ENCODE data around the gene TSR1. TPM values are rescaled to one million over a fixed set of nuclear protein-coding genes. Genes with fewer than 3 reads are reported as not detected.

The TSR1 gene
- total RNA-seq, 4 donors from 2014 or later: 2.1 to 43.3 (median 23.5) TPM

GRCh38 chr17:2357931-2358434, 21.7 kb upstream of the TSR1 start:
- no peak for DNase-seq
- intact Hi-C loops (cut with DNase I; ENCODE audit: low total_unique reads): no loop called here

GRCh38 chr17:2357237-2357636, 21.0 kb upstream of the TSR1 start:
- H3K4me3 ChIP-seq: no peak overlapping the region
- H3K27ac ChIP-seq: no peak overlapping the region
- no peak for DNase-seq
- H3K4me1 ChIP-seq: no peaks in the 10 kb centered on the region
- H3K27me3 ChIP-seq: no peaks in the 10 kb centered on the region
- intact Hi-C loops (cut with DNase I; ENCODE audit: low total_unique reads): no loop called here
- H3K36me3 ChIP-seq: no peaks in the 10 kb centered on the region
- TF ChIP-seq CTCF (IDR thresholded peaks at IDR 0.05) (no peak), POLR2A (IDR thresholded peaks at IDR 0.05) (no peak)
- H3K9me3 ChIP-seq: no peaks in the 10 kb centered on the region

More at GRCh38 chr17:2357931-2358434, 21.7 kb upstream of the TSR1 start:
- Histone ChIP-seq H3K4me3 (no peak overlapping the region), H3K27me3 (no peaks in the 10 kb centered on the region), H3K9me3 (no peaks in the 10 kb centered on the region), H3K27ac (no peak overlapping the region), H3K4me1 (no peaks in the 10 kb centered on the region), H3K36me3 (no peaks in the 10 kb centered on the region)
- TF ChIP-seq CTCF (IDR thresholded peaks at IDR 0.05): no peak
- TF ChIP-seq POLR2A (IDR thresholded peaks at IDR 0.05): no peak

GRCh38 chr17:2354311-2354710, 18.1 kb upstream of the TSR1 start:
- no peaks in the 10 kb centered on the region for H3K9me3 ChIP-seq
- no peak overlapping the region for H3K27ac ChIP-seq
- no peaks in the 10 kb centered on the region for H3K27me3 ChIP-seq
- H3K36me3 ChIP-seq: no peaks in the 10 kb centered on the region
- H3K4me3 ChIP-seq: no peak overlapping the region
- TF ChIP-seq CTCF (IDR thresholded peaks at IDR 0.05) (no peak), POLR2A (IDR thresholded peaks at IDR 0.05) (no peak)
- no peak for DNase-seq
- intact Hi-C loops (cut with DNase I; ENCODE audit: low total_unique reads): no loop called here
- no peaks in the 10 kb centered on the region for H3K4me1 ChIP-seq

- Histone ChIP-seq H3K9me3 (no peaks in the 10 kb centered on the region), H3K4me3 (no peak overlapping the region), H3K36me3 (no peaks in the 10 kb centered on the region), H3K4me1 (no peaks in the 10 kb centered on the region), H3K27me3 (no peaks in the 10 kb centered on the region), H3K27ac (no peak overlapping the region)
- DNase-seq: no peak
- TF ChIP-seq CTCF (IDR thresholded peaks at IDR 0.05) (no peak), POLR2A (IDR thresholded peaks at IDR 0.05) (no peak)
- intact Hi-C loops (cut with DNase I; ENCODE audit: low total_unique reads): no loop called here
These were observed 15.0 kb upstream of the TSR1 start for GRCh38 chr17:2351269-2351668.

- H3K27ac ChIP-seq: no peak overlapping the region
- H3K36me3 ChIP-seq: no peaks in the 10 kb centered on the region
- DNase-seq: no peak
- no peak for TF ChIP-seq POLR2A (IDR thresholded peaks at IDR 0.05)
- no peak for TF ChIP-seq CTCF (IDR thresholded peaks at IDR 0.05)
- intact Hi-C loops (cut with DNase I; ENCODE audit: low total_unique reads): no loop called here
- H3K4me1 ChIP-seq: no peaks in the 10 kb centered on the region
- no peaks in the 10 kb centered on the region for H3K27me3 ChIP-seq
- H3K4me3 ChIP-seq: no peak overlapping the region
- no peaks in the 10 kb centered on the region for H3K9me3 ChIP-seq
These were observed 11.8 kb upstream of the TSR1 start for GRCh38 chr17:2347805-2348685.
